Neural progenitor cell (in vitro differentiated cells): ENCODE measurements around the gene NUMB. TPM values are rescaled to one million over a fixed set of nuclear protein-coding genes. Genes with fewer than 3 reads are reported as not detected.

Experiments used
- DNase-seq: peaks from one replicate; pipeline ENCODE4 v3.0.0-alpha.2; 2016; ENCODE audit warnings: low spot score
- H2AFZ ChIP-seq: fragments of 200-600 bp; sonication (generic); replicated peaks from 2 replicates; pipeline ENCODE4 v1.6.1; 2016; ENCODE audit warnings: antibody characterized with exemption
- H3F3A ChIP-seq: fragments of 200-600 bp; sonication (generic); 2 replicates; pipeline ENCODE4 v1.6.1; 2016; ENCODE audit warnings: antibody characterized with exemption, low read depth
- H3K27ac ChIP-seq: fragments of 200-600 bp; sonication (generic); 2 replicates; pipeline ENCODE4 v1.5.1; 2016; ENCODE audit warnings: mild to moderate bottlenecking
- H3K27me3 ChIP-seq: fragments of 200-600 bp; sonication (generic); 2 replicates; pipeline ENCODE4 v1.6.1; 2016; ENCODE audit warnings: mild to moderate bottlenecking, moderate library complexity
- H3K36me3 ChIP-seq: fragments of 200-600 bp; sonication (generic); 2 replicates; pipeline ENCODE4 v1.5.1; 2016
- H3K4me1 ChIP-seq: fragments of 200-600 bp; sonication (generic); 2 replicates; pipeline ENCODE4 v1.6.1; 2016; ENCODE audit warnings: mixed run types
- H3K4me2 ChIP-seq: fragments of 200-600 bp; sonication (generic); 2 replicates; pipeline ENCODE4 v1.6.1; 2016
- H3K4me3 ChIP-seq: fragments of 200-600 bp; sonication (generic); 2 replicates; pipeline ENCODE4 v1.5.1; 2016
- H3K79me2 ChIP-seq: fragments of 200-600 bp; sonication (generic); 2 replicates; pipeline ENCODE4 v1.6.1; 2016; ENCODE audit warnings: low read depth
- H3K9ac ChIP-seq: fragments of 200-600 bp; sonication (generic); 2 replicates; pipeline ENCODE4 v1.6.1; 2016
- H3K9me3 ChIP-seq: fragments of 200-600 bp; sonication (generic); 2 replicates; pipeline ENCODE4 v1.5.1; 2016; ENCODE audit warnings: low read depth
- H4K20me1 ChIP-seq: fragments of 200-600 bp; sonication (generic); 2 replicates; pipeline ENCODE4 v1.6.1; 2016; ENCODE audit warnings: low read depth
- H3K27ac Mint-ChIP-seq: 3 replicates; pipeline ENCODE4 v1.8.0; 2021; ENCODE audit warnings: mixed read lengths
- H3K27me3 Mint-ChIP-seq: 2 replicates; pipeline ENCODE4 v1.8.0; 2022; ENCODE audit warnings: low read depth, mild to moderate bottlenecking, inconsistent platforms, moderate library complexity, mixed read lengths; ENCODE audit not compliant: insufficient read depth
- H3K36me3 Mint-ChIP-seq: 3 replicates; pipeline ENCODE4 v1.8.0; 2021; ENCODE audit warnings: mixed read lengths
- H3K4me1 Mint-ChIP-seq: 3 replicates; pipeline ENCODE4 v1.8.0; 2021; ENCODE audit warnings: mixed read lengths
- H3K4me3 Mint-ChIP-seq: 3 replicates; pipeline ENCODE4 v1.8.0; 2021; ENCODE audit warnings: mild to moderate bottlenecking, moderate library complexity, mixed read lengths
- H3K9me3 Mint-ChIP-seq: 3 replicates; pipeline ENCODE4 v1.8.0; 2020; ENCODE audit warnings: mixed read lengths
- CTCF ChIP-seq: fragments of 200-600 bp; sonication (generic); IDR thresholded peaks from 2 replicates; pipeline ENCODE4 v1.5.1; 2017; ENCODE audit warnings: antibody characterized with exemption, mild to moderate bottlenecking
- EZH2 ChIP-seq: fragments of 200-600 bp; sonication (generic); IDR thresholded peaks from 2 replicates; pipeline ENCODE4 v1.6.1; 2017; ENCODE audit warnings: antibody characterized with exemption, mild to moderate bottlenecking, moderate library complexity
- EZH2phosphoT487 ChIP-seq: fragments of 200-600 bp; sonication (generic); IDR thresholded peaks from 2 replicates; pipeline ENCODE4 v1.6.1; 2017; ENCODE audit warnings: antibody characterized with exemption
- total RNA-seq: library from RNA; depleted of rRNA; stranded (reverse); fragments of >200 nt; gene quantifications from 2 replicates; pipeline ENCODE4 v1.2.3, GENCODE V29; 2015; ENCODE audit warnings: low replicate concordance

Gene NUMB
- total RNA-seq, 1 donor from 2014 or later: 37.2 TPM

DNA sequence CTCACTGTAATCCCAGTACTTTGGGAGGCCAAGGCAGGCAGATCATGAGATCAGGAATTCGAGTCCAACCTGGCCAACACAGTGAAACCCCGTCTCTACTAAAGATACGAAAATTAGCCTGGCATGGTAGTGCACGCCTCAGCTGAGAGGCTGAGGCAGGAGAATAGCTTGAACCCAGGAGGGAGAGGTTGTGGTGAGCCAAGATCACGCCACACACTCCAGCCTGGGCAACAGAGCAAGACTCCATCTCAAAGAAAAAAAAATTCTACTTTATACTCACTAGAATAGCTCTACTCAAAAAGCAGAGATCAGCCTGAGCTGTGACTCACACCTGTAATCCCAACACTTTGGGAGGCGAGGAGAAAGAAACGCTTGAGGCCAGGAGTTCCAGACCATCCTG is 17.1 kb downstream of the NUMB start:
- no peak overlapping the region for H3K4me3 Mint-ChIP-seq
- H3K9ac ChIP-seq: no peak overlapping the region
- no peaks in the 10 kb centered on the region for H3K4me1 Mint-ChIP-seq
- no peak overlapping the region for H3K27ac ChIP-seq
- H3K9me3 Mint-ChIP-seq: no peaks in the 10 kb centered on the region
- H3K4me3 ChIP-seq: no peak overlapping the region
- no peaks in the 10 kb centered on the region for H3K36me3 ChIP-seq
- H3K79me2 ChIP-seq: peaks cover 97% of the 10 kb centered on the region
- H2AFZ ChIP-seq: no peak overlapping the region
- no peaks in the 10 kb centered on the region for H3K27me3 Mint-ChIP-seq
- no peak overlapping the region for H3K27ac Mint-ChIP-seq
- peaks cover 33% of the 10 kb centered on the region for H4K20me1 ChIP-seq
- H3K27me3 ChIP-seq: no peaks in the 10 kb centered on the region
- peaks cover 12% of the 10 kb centered on the region for H3K4me1 ChIP-seq
- no peaks in the 10 kb centered on the region for H3F3A ChIP-seq
- no peaks in the 10 kb centered on the region for H3K9me3 ChIP-seq
- H3K4me2 ChIP-seq: no peak overlapping the region
- TF ChIP-seq EZH2 (no peak), CTCF (no peak), EZH2phosphoT487 (no peak)
- no peak for DNase-seq
- no peaks in the 10 kb centered on the region for H3K36me3 Mint-ChIP-seq

DNA sequence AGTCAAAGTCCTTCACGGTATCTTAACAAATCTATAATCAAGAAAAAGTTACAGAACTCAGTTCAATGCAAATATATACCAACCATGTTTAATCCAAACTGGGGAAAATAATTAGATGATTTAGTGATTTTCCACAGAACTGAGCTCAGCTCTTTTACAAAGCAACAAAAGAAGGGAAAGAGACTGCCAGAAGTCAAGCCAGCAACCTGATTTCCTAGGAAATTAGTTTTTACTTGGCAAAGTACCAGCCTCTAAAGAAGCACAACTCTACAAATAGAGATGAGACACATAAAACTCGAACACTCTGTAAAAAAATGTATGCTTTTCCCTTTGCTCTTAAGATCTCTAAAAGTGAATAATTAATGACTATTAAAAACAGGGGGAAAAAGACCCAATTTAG is 19.4 kb downstream of the NUMB start:
- Mint-ChIP-seq H3K4me1 (no peaks in the 10 kb centered on the region), H3K27me3 (peaks cover 2% of the 10 kb centered on the region), H3K9me3 (no peaks in the 10 kb centered on the region), H3K4me3 (no peak overlapping the region), H3K36me3 (no peaks in the 10 kb centered on the region), H3K27ac (no peak overlapping the region)
- Histone ChIP-seq H3K27ac (no peak overlapping the region), H3F3A (no peaks in the 10 kb centered on the region), H3K79me2 (peaks cover 95% of the 10 kb centered on the region), H3K4me3 (no peak overlapping the region), H3K27me3 (no peaks in the 10 kb centered on the region), H3K9me3 (no peaks in the 10 kb centered on the region), H3K9ac (no peak overlapping the region), H2AFZ (no peak overlapping the region), H3K4me2 (no peak overlapping the region), H4K20me1 (peaks cover 33% of the 10 kb centered on the region), H3K36me3 (no peaks in the 10 kb centered on the region), H3K4me1 (peaks cover 12% of the 10 kb centered on the region)
- DNase-seq: no peak
- TF ChIP-seq EZH2: no peak
- TF ChIP-seq EZH2phosphoT487: no peak
- no peak for TF ChIP-seq CTCF

- H4K20me1 ChIP-seq: peaks cover 29% of the 10 kb centered on the region
- no peak for TF ChIP-seq EZH2phosphoT487
- TF ChIP-seq CTCF: no peak
- TF ChIP-seq EZH2: no peak
- H3K27ac Mint-ChIP-seq: no peak overlapping the region
- H3K9ac ChIP-seq: no peak overlapping the region
- H3K4me3 Mint-ChIP-seq: no peak overlapping the region
- DNase-seq: no peak
- no peaks in the 10 kb centered on the region for H3K9me3 Mint-ChIP-seq
- no peaks in the 10 kb centered on the region for H3K36me3 ChIP-seq
- no peak overlapping the region for H2AFZ ChIP-seq
- no peak overlapping the region for H3K4me2 ChIP-seq
- no peaks in the 10 kb centered on the region for H3K36me3 Mint-ChIP-seq
- peaks cover 2% of the 10 kb centered on the region for H3K27me3 Mint-ChIP-seq
- H3K4me3 ChIP-seq: no peak overlapping the region
- no peaks in the 10 kb centered on the region for H3F3A ChIP-seq
- H3K79me2 ChIP-seq: peaks cover 95% of the 10 kb centered on the region
- no peaks in the 10 kb centered on the region for H3K4me1 Mint-ChIP-seq
- H3K4me1 ChIP-seq: peaks cover 12% of the 10 kb centered on the region
- no peaks in the 10 kb centered on the region for H3K27me3 ChIP-seq
- no peaks in the 10 kb centered on the region for H3K9me3 ChIP-seq
- H3K27ac ChIP-seq: no peak overlapping the region
Observed at GRCh38 chr14:73437206-73437605, 21.1 kb downstream of the NUMB start.
